Measurements from ENCODE around the gene LCLAT1.

Gene LCLAT1

DNA sequence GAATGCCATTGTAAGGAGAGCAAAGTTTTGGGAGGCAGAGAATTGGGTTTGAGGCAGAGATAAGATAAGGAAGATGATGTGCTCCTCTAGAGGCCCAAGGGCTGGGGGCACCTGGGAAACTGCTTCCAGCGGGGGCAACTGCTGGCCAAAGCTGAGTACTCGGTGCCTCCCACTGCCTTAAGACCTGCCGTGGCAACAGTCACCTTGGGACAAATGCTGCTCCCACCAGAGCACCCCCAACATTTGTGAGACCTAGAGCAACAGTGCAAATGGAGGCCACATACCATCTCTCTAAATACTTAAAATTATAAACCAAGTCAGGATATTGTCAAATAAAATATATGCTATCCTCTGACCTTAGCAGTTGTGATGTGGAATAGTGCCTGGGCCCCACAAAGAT, 233.1 kb downstream of the LCLAT1 start:
- no peak for DNase-seq

DNA sequence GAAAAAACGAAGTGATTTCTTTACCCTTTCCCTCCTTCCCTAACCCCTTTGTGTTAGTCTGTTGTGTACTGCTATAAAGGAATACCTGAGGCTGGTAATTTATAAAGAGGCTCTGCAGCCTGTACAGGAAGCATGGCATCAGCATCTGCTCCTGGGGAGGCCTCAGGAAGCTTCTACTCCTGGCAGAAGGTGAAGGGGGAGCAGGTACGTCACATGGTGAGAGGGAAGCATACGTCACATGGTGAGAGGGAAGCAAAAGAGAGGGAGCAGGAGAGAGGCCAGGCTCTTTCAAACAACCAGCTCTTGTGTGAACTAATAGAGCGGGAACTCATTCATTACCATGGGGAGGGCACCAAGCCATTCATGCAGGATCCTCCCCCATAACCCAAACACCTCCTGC, 234.0 kb downstream of the LCLAT1 start:
- no peak for DNase-seq

DNA sequence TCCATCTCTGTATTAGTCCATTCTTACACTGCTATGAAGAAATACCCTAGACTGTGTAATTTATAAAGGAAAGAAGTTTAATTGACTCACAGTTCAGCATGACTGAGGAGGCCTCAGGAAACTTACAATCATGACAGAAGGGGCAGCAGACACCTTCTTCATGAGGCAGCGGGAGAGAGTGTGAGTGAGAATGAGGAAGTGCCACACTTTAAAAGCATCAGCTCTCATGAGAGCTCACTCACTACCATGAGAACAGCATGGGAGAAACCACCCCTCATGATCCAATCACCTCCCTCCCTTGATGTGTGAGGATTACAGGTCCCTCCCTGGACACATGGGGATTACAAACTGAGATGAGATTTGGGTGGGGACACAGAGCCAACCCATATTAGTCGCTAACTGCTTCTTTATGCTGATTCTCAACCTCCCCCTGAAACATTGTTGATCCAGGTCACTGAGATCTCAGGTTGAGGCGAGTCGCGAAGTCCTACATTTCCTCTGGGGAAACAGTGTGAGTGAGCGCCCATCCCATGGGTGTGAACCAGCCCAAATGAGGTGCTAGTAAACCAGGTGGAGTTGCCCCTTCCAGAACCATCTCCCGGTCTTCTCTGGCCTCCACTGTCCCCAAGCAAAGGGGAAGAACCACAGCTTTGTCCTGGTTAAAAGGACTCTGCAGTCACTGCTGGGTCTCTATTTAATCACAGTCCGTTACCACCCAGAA, 236.3 kb downstream of the LCLAT1 start:
- no peak for DNase-seq

DNA sequence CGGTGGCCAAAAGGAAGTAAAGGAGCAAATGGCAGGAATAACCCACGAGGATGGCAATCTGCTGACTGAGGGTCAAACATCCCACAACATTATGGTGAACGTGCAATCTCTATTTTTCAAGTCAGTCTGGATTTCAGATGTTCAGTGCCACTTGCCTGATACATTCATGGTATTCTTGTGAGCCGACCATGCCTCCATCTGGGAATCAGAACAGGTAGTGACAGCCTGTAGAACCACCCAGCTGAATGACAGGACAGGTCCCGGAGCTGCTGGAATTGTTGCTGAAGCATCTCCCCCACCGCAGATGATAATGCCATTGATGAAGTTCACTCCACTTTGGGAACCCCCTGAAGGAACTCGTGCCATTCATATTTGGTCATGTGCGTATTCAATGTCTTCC, 237.0 kb downstream of the LCLAT1 start:
- DNase-seq: no peak

DNA sequence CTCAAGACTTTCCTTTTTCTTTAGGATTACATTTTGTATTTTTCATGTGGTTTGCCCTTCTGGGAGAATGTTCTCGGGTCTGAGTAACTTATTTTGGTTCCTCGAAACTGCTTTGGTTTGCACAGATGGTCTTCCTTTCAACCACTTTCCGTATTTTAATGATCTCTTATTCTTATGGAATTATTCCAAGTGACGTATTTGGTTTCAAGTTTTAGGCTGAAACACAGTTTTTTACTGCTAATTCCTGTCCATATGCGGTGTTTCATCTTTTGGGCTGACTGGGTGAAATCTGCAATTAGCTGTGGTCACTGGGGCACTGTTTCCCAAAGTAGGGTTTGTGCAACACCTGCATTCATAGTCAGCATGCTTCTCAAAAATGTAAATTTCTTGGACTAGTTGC, 237.5 kb downstream of the LCLAT1 start:
- no peak for DNase-seq

DNA sequence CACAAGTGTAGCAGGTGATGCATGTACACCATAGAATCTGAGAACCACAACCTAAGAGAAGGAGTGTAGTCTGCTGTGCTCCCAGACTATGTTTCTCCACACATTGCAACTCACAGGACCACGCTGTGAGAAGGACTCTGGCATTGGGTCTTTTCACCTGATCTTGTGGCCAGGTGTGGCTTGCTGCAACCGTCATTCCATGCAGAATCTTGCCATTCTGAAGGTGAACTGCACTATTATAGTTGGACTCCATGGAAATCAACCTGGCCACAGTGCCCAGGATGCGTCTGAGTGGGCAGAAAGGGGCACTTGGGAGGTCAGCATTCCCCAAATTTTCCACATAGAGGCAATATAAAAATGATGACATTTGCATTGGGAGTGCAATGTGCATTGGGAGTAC, 237.9 kb downstream of the LCLAT1 start:
- DNase-seq: no peak

DNA sequence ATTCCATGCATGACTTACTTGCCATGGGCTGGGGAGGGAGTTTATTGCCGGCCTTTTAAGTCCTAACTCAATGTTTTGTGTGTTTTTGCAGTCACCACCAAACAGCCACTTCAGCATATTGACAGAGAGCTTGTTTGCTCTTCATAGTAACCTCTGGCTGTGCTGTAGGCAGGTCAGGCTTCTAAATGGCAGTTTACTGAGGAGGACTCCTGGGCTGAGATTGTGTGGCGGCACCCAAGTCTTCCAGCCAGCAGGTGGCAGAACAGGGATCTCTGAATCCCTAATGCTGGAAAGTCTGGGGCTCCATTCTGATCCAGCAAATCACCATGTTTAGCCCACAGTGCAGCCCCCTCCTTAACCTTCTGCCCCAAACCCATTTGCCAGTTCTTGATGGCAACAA, 239.0 kb downstream of the LCLAT1 start:
- DNase-seq: no peak

DNA sequence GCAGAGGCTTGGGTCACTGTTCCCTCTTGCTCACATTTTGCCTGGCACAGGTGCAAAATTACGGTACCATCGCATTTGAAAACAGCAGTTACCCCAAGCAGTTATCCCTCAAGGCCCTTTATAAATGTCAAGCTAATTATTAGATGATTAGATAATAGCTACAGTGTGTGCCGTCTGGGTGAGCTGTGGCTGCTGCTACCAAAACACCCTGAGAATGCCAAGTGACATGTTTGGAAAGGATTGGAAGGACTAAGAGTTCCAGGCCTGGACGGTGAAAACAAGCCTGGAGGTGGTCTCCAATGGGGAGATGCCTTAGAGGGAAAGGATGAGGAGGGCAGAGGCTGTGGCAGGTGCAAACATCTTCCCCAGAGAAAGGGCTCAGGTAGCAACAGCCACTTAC, 239.6 kb downstream of the LCLAT1 start:
- DNase-seq: no peak

DNA sequence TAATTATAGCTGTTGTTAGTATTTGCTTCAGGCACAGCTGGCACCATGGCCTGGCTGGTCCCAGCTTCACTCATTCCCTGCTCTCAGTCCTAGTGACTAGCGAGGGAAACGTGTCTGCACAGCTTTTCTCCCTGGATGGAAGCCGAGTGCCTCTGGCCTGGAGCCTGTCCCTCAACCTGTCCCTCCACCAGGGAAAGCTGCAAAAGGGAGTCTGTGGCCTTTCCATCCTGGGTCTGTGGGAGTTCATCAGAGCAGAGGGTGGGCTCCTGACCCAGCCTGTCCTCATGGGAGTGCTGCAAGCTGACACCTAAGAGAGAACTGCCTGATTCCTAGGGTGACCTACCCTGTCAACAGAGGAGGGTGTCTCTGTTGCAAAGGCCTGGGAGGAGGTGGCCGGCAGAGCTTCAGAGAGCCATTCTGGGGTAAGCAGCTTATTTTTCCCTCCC, 241.9 kb downstream of the LCLAT1 start:
- no peak for DNase-seq

DNA sequence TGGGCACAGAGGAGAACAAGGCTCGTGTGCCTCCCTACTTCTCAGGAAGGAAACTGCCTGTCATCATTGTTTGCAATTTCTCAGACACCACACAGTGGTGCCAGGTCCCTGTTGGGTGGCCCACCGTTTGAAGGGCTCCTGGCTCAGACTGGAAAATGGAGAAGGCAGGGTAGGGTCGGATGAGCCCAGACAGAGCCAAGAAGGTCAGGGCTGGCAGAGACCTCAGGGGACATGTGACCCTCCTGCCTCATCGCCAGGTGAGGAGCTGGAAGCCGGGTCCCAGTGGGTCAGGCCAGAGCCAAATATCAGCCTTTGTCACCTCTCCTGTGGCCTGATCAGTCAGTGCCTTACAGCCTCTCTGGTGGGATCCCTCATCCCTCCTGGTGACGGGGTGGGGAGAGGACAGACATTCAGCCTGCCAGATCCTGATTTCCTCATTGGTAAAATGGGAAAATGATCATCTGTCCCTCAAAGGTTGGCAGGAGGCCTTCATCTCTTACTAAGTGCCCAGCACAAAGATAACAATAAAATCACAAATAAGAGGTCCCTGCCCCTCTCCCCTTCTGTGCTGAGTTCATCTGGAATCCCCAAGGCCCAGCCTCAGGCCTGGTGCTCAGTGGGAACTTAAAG, 242.6 kb downstream of the LCLAT1 start:
- DNase-seq: no peak

DNA sequence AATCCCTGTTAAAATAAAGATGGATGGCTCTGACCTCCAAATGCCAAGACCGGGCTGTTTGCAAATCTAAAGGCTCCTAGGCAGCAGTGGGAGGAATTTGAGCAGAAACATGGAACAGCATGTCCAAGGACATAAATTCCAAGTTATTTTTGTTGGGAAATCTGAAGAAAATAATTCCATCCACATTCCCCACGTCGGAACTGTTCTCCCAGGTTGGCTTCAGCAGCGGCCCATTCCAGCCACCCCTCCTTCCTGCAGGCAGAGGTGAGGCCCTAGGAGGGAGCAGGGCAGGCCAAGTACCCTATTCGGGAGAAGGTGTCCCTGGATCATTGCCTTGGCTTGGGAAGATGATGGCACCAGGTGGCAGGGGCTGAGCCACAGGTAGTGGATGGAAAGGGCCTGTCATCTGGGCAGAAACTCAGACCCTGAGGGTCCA, 243.1 kb downstream of the LCLAT1 start:
- DNase-seq: no peak

DNA sequence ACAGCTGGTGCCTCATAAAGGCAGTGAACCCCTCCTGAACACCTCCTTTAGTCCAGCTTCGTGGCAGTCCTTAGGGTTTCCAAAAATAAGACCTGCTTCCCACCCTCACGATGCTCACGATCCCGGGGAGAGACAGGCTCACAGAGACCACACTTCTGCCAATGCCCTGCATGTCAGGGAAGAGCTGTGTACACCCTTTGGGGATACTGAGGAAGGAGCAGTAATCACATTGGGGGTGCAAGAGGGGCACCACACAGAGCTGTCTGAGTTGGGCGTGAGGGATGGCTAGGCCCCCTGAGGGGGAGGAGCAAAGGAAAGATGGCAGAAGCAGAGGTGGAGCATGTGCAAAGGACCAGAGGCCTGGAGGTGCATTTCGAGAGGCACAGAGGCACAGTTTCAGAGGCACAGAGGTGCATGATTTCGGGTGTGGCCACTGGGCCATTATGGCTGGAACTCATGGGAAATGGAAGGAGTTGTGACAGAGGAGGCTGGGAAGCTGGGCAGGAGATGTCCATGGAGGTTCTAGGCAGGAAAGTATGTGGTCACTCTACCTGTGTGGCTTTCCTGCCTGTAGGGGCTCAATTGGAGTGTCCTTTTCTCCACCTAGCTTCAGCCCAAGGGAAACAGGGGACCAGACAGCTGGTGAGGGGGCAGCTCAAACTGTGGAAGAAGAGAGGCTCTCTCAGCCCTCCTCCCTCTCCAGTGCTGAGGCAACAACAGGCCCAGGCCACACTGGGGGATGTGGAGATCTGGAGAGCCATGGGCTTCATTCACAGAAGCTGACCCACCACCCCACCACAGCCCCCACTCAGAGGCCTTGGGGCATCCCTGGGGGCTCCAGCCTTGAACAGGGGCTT, 244.3 kb downstream of the LCLAT1 start:
- DNase-seq: no peak

DNA sequence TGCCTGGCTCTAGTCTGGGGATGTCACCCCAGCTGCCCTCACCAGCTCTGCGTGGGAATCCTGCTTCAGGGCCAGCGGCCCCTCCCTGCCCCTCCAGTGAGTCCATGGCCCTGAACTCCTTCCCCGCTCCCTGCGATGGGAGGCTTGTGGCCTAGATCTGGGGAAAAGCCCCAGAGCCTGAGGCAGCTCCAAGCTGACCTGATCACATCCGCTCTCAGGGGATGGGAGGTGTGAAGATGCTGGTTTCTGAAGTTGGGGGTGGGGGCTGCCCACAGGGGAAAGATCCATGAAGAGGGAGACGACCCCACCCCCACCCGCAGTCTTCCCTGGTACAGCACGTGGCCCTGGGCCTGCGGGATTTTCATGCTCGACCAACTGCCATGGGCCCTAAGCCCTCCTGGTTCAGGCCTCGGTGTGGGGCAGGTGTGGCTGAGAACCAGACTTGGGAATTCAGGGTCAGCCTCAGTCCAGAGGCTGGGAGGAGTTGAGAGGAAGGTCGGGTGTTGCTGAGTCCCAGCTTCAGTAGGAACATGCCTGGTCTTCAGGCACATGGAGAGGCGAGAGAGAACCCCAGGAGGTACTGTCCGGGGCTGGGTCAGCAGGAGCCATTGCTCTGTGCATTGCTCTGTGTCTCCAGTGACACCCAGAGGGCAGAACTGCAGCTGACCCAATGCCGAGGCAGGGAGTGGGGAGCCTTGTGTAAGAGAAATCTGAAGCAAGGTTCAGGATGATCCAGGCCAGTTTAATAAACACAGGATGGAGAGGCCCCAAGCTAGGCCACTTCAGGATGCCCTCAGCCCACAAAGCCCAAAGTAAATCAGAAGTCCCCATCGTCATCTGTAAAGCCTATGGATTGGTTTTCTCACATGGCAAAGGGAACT, 245.1 kb downstream of the LCLAT1 start:
- DNase-seq: no peak

DNA sequence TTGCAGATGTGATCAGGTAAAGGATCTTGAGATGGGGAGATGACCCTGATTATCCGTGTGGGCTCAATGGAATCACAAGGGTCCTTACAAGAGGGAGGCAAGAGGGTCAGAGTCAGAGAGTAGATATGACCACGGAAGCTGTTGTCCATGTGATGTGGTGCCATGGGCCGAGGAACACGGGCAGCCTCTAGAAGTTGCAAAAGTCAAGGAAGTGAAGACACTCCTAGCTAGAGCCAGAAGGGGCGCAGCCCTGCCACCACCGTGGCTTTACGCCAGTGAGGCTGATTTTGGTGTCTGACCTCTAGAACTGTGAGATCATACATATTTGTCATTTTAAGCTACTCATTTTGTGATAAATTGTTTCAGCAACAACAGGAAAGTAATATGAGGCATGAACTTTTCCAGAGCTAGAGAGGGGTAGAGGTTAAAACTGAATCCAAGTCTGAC, 245.8 kb downstream of the LCLAT1 start:
- no peak for DNase-seq
